ENCODE results near the gene TRAPPC2. TPM values are rescaled to one million over a fixed set of nuclear protein-coding genes. Genes with fewer than 3 reads are reported as not detected.

TRAPPC2 gene
- total RNA-seq, 1 experiment from 2014 or later: 19.5 TPM

- POLR2A ChIA-PET (ENCODE audit: low non-redundant PET): no interaction called here
- BruUV-seq (replicated peaks): no TSS peak
Observed at GRCh38 chrX:13717700-13718472, 16.5 kb downstream of the TRAPPC2 start.

GRCh38 chrX:13716905-13717304, 17.5 kb downstream of the TRAPPC2 start:
- BruUV-seq (replicated peaks): no TSS peak
- DNase-seq (ENCODE audit: low spot score): no peak
- no peak overlapping the region for H3K27ac ChIP-seq (ENCODE audit: low read depth, low read length, poor library complexity, severe bottlenecking)
- H3K4me1 ChIP-seq (ENCODE audit: insufficient read depth, low read length, poor library complexity, severe bottlenecking): no peaks in the 10 kb centered on the region
- ChIA-PET CTCF (no interaction called here), POLR2A (ENCODE audit: low non-redundant PET) (no interaction called here)
- H3K4me3 ChIP-seq (ENCODE audit: low read depth, low read length, poor library complexity, severe bottlenecking): no peak overlapping the region
- TF ChIP-seq EZH2 (IDR thresholded peaks at IDR 0.05; ENCODE audit: borderline replicate concordance, low read depth, low read length, poor library complexity, severe bottlenecking) (no peak), CTCF (conservative IDR thresholded peaks at IDR 0.05; ENCODE audit: low read depth, low read length) (no peak)
- peaks cover 21% of the 10 kb centered on the region for H3K36me3 ChIP-seq (ENCODE audit: insufficient read depth, low read length, poor library complexity, severe bottlenecking)
- intact Hi-C loops (cut with micrococcal nuclease; ENCODE audit: unreplicated experiment): no loop called here
- H3K9me3 ChIP-seq (ENCODE audit: low read depth, low read length, poor library complexity, severe bottlenecking): no peaks in the 10 kb centered on the region
- no peaks in the 10 kb centered on the region for H3K27me3 ChIP-seq (replicated peaks; ENCODE audit: insufficient read depth, low read depth, low read length, poor library complexity)

More at GRCh38 chrX:13717700-13718472, 16.5 kb downstream of the TRAPPC2 start:
- peaks cover 21% of the 10 kb centered on the region for H3K36me3 ChIP-seq (ENCODE audit: insufficient read depth, low read length, poor library complexity, severe bottlenecking)
- no peak overlapping the region for H3K27ac ChIP-seq (ENCODE audit: low read depth, low read length, poor library complexity, severe bottlenecking)
- CTCF ChIA-PET: no interaction called here
- no peak overlapping the region for H3K4me3 ChIP-seq (ENCODE audit: low read depth, low read length, poor library complexity, severe bottlenecking)
- TF ChIP-seq CTCF (conservative IDR thresholded peaks at IDR 0.05; ENCODE audit: low read depth, low read length): no peak
- TF ChIP-seq EZH2 (IDR thresholded peaks at IDR 0.05; ENCODE audit: borderline replicate concordance, low read depth, low read length, poor library complexity, severe bottlenecking): no peak
- no peak for DNase-seq (ENCODE audit: low spot score)
- H3K9me3 ChIP-seq (ENCODE audit: low read depth, low read length, poor library complexity, severe bottlenecking): no peaks in the 10 kb centered on the region
- H3K4me1 ChIP-seq (ENCODE audit: insufficient read depth, low read length, poor library complexity, severe bottlenecking): no peaks in the 10 kb centered on the region
- H3K27me3 ChIP-seq (replicated peaks; ENCODE audit: insufficient read depth, low read depth, low read length, poor library complexity): no peaks in the 10 kb centered on the region
- intact Hi-C loops (cut with micrococcal nuclease; ENCODE audit: unreplicated experiment): no loop called here

- no peak for TF ChIP-seq CTCF (conservative IDR thresholded peaks at IDR 0.05; ENCODE audit: low read depth, low read length)
- TF ChIP-seq EZH2 (IDR thresholded peaks at IDR 0.05; ENCODE audit: borderline replicate concordance, low read depth, low read length, poor library complexity, severe bottlenecking): no peak
- Histone ChIP-seq H3K27me3 (replicated peaks; ENCODE audit: insufficient read depth, low read depth, low read length, poor library complexity) (no peaks in the 10 kb centered on the region), H3K36me3 (ENCODE audit: insufficient read depth, low read length, poor library complexity, severe bottlenecking) (peaks cover 23% of the 10 kb centered on the region), H3K27ac (ENCODE audit: low read depth, low read length, poor library complexity, severe bottlenecking) (no peak overlapping the region), H3K4me3 (ENCODE audit: low read depth, low read length, poor library complexity, severe bottlenecking) (no peak overlapping the region), H3K4me1 (ENCODE audit: insufficient read depth, low read length, poor library complexity, severe bottlenecking) (no peaks in the 10 kb centered on the region), H3K9me3 (ENCODE audit: low read depth, low read length, poor library complexity, severe bottlenecking) (no peaks in the 10 kb centered on the region)
- ChIA-PET CTCF (no interaction called here), POLR2A (ENCODE audit: low non-redundant PET) (no interaction called here)
- intact Hi-C loops (cut with micrococcal nuclease; ENCODE audit: unreplicated experiment): no loop called here
- BruUV-seq (replicated peaks): no TSS peak
- no peak for DNase-seq (ENCODE audit: low spot score)
Observed at GRCh38 chrX:13716455-13716854, 18.0 kb downstream of the TRAPPC2 start.
